IPS-11a (cell line): ENCODE results near the gene PRSS1.
"Not testable (repeated sequence)": the region's sequence is repeated elsewhere in the genome, so short reads cannot be mapped to it uniquely, and the experiment has no call there.

ENCODE experiments used
- H3K4me3 ChIP-seq: one replicate; pipeline ENCODE4 v1.5.1; 2013; ENCODE audit warnings: low read depth, low read length, control low read depth

Gene PRSS1

GRCh38 chr7:142749218-142749993, at the start of gene PRSS1:
TSS of gene PRSS1 (plus strand) at chr7:142749472. CDS start at chr7:142749485, 13 bp downstream.
- no peak within 1 kb of the TSS for H3K4me3 ChIP-seq

- H3K4me3 ChIP-seq, result not testable (repeated sequence)
Observed at GRCh38 chr7:142700935-142701334, 48.3 kb upstream of the PRSS1 start.

GRCh38 chr7:142703655-142704305, 45.5 kb upstream of the PRSS1 start:
- no peak overlapping the region for H3K4me3 ChIP-seq

GRCh38 chr7:142708726-142709125, 40.5 kb upstream of the PRSS1 start:
- not testable (repeated sequence) for H3K4me3 ChIP-seq

- H3K4me3 ChIP-seq, result no peak overlapping the region
Observed at GRCh38 chr7:142709921-142710320, 39.4 kb upstream of the PRSS1 start.

- no peak overlapping the region for H3K4me3 ChIP-seq
Observed at GRCh38 chr7:142711196-142711595, 38.1 kb upstream of the PRSS1 start.

GRCh38 chr7:142711746-142712616, 37.3 kb upstream of the PRSS1 start:
- no peak overlapping the region for H3K4me3 ChIP-seq

GRCh38 chr7:142712617-142712957, 36.7 kb upstream of the PRSS1 start:
- H3K4me3 ChIP-seq, result no peak overlapping the region

- no peak overlapping the region for H3K4me3 ChIP-seq
Observed at GRCh38 chr7:142714375-142714774, 34.9 kb upstream of the PRSS1 start.

- H3K4me3 ChIP-seq, result no peak overlapping the region
Observed at GRCh38 chr7:142716596-142716995, 32.7 kb upstream of the PRSS1 start.

- H3K4me3 ChIP-seq, result no peak overlapping the region
Observed at GRCh38 chr7:142717453-142717852, 31.8 kb upstream of the PRSS1 start.

GRCh38 chr7:142718313-142718712, 31.0 kb upstream of the PRSS1 start:
- H3K4me3 ChIP-seq, result no peak overlapping the region

GRCh38 chr7:142720172-142720773, 29.0 kb upstream of the PRSS1 start:
- H3K4me3 ChIP-seq, result no peak overlapping the region

GRCh38 chr7:142720986-142721385, 28.3 kb upstream of the PRSS1 start:
- H3K4me3 ChIP-seq, result no peak overlapping the region

- no peak overlapping the region for H3K4me3 ChIP-seq
Observed at GRCh38 chr7:142722248-142722794, 27.0 kb upstream of the PRSS1 start.

GRCh38 chr7:142733271-142733670, 16.0 kb upstream of the PRSS1 start:
- H3K4me3 ChIP-seq, result no peak overlapping the region

GRCh38 chr7:142739923-142740492, 9.3 kb upstream of the PRSS1 start:
- no peak overlapping the region for H3K4me3 ChIP-seq

- H3K4me3 ChIP-seq, result no peak overlapping the region
Observed at GRCh38 chr7:142740786-142741185, 8.5 kb upstream of the PRSS1 start.

GRCh38 chr7:142741932-142742331, 7.3 kb upstream of the PRSS1 start:
- not testable (repeated sequence) for H3K4me3 ChIP-seq

- H3K4me3 ChIP-seq, result no peak overlapping the region
Observed at GRCh38 chr7:142745091-142745635, 4.1 kb upstream of the PRSS1 start.
